GM23338 (cell line): ENCODE data around the gene SCO2. TPM values are rescaled to one million over a fixed set of nuclear protein-coding genes. Genes with fewer than 3 reads are reported as not detected.

ENCODE experiments used
- ATAC-seq: fragments of 200-7000 bp; cut with Tn5 transposase; 3 replicates; pipeline ENCODE4 v1.9.1; 2020
- DNase-seq: peaks from one replicate; pipeline ENCODE4 v3.0.0-alpha.2; 2015; ENCODE audit warnings: low spot score
- H2AFZ ChIP-seq: fragments of 200-600 bp; sonication (generic); 2 replicates; pipeline ENCODE4 v1.8.0; 2016; ENCODE audit warnings: antibody characterized with exemption, mild to moderate bottlenecking, moderate library complexity
- H3F3A ChIP-seq: fragments of 200-600 bp; sonication (generic); replicated peaks from 2 replicates; pipeline ENCODE4 v1.8.0; 2017; ENCODE audit warnings: antibody characterized with exemption, mixed run types, low read depth
- H3K27ac ChIP-seq: fragments of 200-600 bp; sonication (generic); 2 replicates; pipeline ENCODE4 v1.6.1; 2016; ENCODE audit warnings: low read depth
- H3K27me3 ChIP-seq: fragments of 200-600 bp; sonication (generic); 2 replicates; pipeline ENCODE4 v1.8.0; 2016; ENCODE audit warnings: mild to moderate bottlenecking, mixed run types, moderate library complexity; ENCODE audit not compliant: insufficient read depth
- H3K36me3 ChIP-seq: fragments of 200-600 bp; sonication (generic); 2 replicates; pipeline ENCODE4 v1.8.0; 2016; ENCODE audit warnings: mild to moderate bottlenecking; ENCODE audit not compliant: insufficient read depth
- H3K4me1 ChIP-seq: fragments of 200-600 bp; sonication (generic); 2 replicates; pipeline ENCODE4 v1.8.0; 2016; ENCODE audit warnings: mild to moderate bottlenecking, moderate library complexity; ENCODE audit not compliant: insufficient read depth
- H3K4me2 ChIP-seq: fragments of 200-600 bp; sonication (generic); 2 replicates; pipeline ENCODE4 v1.7.1; 2017; ENCODE audit warnings: mixed run types
- H3K4me3 ChIP-seq: fragments of 200-600 bp; sonication (generic); 2 replicates; pipeline ENCODE4 v1.6.1; 2016; ENCODE audit warnings: mixed run types
- H3K79me2 ChIP-seq: fragments of 200-600 bp; sonication (generic); replicated peaks from 2 replicates; pipeline ENCODE4 v1.8.0; 2017; ENCODE audit warnings: mild to moderate bottlenecking; ENCODE audit not compliant: insufficient read depth
- H3K9me2 ChIP-seq: fragments of 200-600 bp; sonication (generic); 2 replicates; pipeline ENCODE4 v1.8.0; 2017; ENCODE audit not compliant: insufficient read depth
- H4K20me1 ChIP-seq: fragments of 200-600 bp; sonication (generic); replicated peaks from 2 replicates; pipeline ENCODE4 v1.8.0; 2017; ENCODE audit warnings: mild to moderate bottlenecking; ENCODE audit not compliant: insufficient read depth
- H3K27ac Mint-ChIP-seq: 2 replicates; pipeline ENCODE4 v1.8.0; 2020; ENCODE audit warnings: inconsistent platforms, mild to moderate bottlenecking, moderate library complexity, mixed read lengths
- H3K27me3 Mint-ChIP-seq: 3 replicates; pipeline ENCODE4 v1.8.0; 2022; ENCODE audit warnings: low read depth, mild to moderate bottlenecking, moderate library complexity, mixed read lengths, inconsistent platforms; ENCODE audit not compliant: insufficient read depth, poor library complexity
- H3K36me3 Mint-ChIP-seq: 3 replicates; pipeline ENCODE4 v1.8.0; 2021; ENCODE audit warnings: low read depth, mild to moderate bottlenecking, inconsistent platforms, moderate library complexity, mixed read lengths
- H3K4me1 Mint-ChIP-seq: 3 replicates; pipeline ENCODE4 v1.8.0; 2020; ENCODE audit warnings: mild to moderate bottlenecking, inconsistent platforms, mixed read lengths
- H3K4me3 Mint-ChIP-seq: 3 replicates; pipeline ENCODE4 v1.8.0; 2021; ENCODE audit warnings: moderate library complexity, mild to moderate bottlenecking, inconsistent platforms, mixed read lengths
- H3K9me3 Mint-ChIP-seq: 3 replicates; pipeline ENCODE4 v1.8.0; 2020; ENCODE audit warnings: moderate library complexity, mild to moderate bottlenecking, inconsistent platforms, mixed read lengths
- CREB1 ChIP-seq: fragments of 250-450 bp; sonication (Bioruptor Pico); IDR thresholded peaks from 2 replicates; pipeline ENCODE4 v1.5.0; 2020; ENCODE audit warnings: low read depth, mild to moderate bottlenecking, moderate library complexity
- JUNB ChIP-seq: IDR thresholded peaks from one replicate; pipeline ENCODE4 v1.6.1; 2016; ENCODE audit warnings: antibody characterized with exemption; ENCODE audit not compliant: unreplicated experiment
- NANOG ChIP-seq: IDR thresholded peaks from 2 replicates; pipeline ENCODE4 v1.6.1; 2016; ENCODE audit warnings: antibody characterized with exemption, borderline replicate concordance
- POLR2AphosphoS5 ChIP-seq: IDR thresholded peaks from 2 replicates; pipeline ENCODE4 v1.6.1; 2016; ENCODE audit warnings: antibody characterized with exemption, low read depth
- ZNF331 ChIP-seq: fragments of 250-450 bp; sonication (Bioruptor Pico); IDR thresholded peaks from 2 replicates; pipeline ENCODE4 v1.5.0; 2020; ENCODE audit warnings: low read depth, mild to moderate bottlenecking, moderate library complexity
- ZNF462 ChIP-seq: fragments of 250-450 bp; sonication (Bioruptor Pico); IDR thresholded peaks from 2 replicates; pipeline ENCODE4 v1.5.0; 2020; ENCODE audit warnings: mild to moderate bottlenecking, moderate library complexity
- polyA plus RNA-seq: library from polyadenylated mRNA; unstranded; fragments of >200 nt; fragmentation: Nextera tagmentation; extraction: Ambion mirVana; gene quantifications from 2 replicates; pipeline ENCODE4 v1.2.1, GENCODE V29; 2016
- total RNA-seq: library from RNA; depleted of rRNA; stranded (reverse); fragments of >200 nt; shearing (Covaris generic); gene quantifications from 2 replicates; pipeline ENCODE4 v1.2.3, GENCODE V29; 2014
- TF ChIP-seq, protein P1 (sequence below): IDR thresholded peaks from 2 replicates; pipeline ENCODE4 v1.6.1; 2016; ENCODE audit warnings: antibody characterized with exemption

The SCO2 gene
- total and polyA plus RNA-seq, 2 experiments from 2014 or later, result 2.6 to 4.9 TPM

GRCh38 chr22:50551160-50551752, 25.9 kb upstream of the SCO2 start (continued):
- TF ChIP-seq ZNF462 (CRISPR knock-in tag) (no peak), NANOG (no peak), JUNB (no peak)

DNA sequence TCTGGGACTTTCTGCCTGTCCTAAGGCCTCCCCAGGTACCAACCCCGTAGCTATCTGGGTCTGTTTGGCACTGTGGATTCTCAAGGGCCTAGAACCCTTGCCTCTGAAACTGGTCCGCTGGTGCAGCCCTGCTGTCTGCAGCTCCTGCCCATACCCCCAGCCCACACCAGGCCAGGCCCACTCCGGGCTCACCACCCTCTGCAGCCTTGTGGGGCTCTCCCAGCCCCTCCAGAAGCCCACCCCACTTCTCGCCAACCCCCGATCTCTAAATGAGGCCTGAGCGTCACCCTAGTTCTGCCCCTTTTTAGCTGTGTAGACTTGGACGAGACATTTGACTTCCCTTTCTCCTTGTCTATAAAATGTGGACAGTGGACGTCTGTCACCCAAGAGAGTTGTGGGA, 25.0 kb upstream of the SCO2 start:
- ATAC-seq (no peak), DNase-seq (no peak)
- no peaks in the 10 kb centered on the region for H3K9me2 ChIP-seq
- H3F3A ChIP-seq, result no peaks in the 10 kb centered on the region
- no peak overlapping the region for H3K4me2 ChIP-seq
- H3K9me3 Mint-ChIP-seq, result no peaks in the 10 kb centered on the region
- no peak overlapping the region for H2AFZ ChIP-seq
- H4K20me1 ChIP-seq, result no peaks in the 10 kb centered on the region
- no peak overlapping the region for H3K4me3 ChIP-seq
- no peak overlapping the region for H3K27ac ChIP-seq
- H3K36me3 Mint-ChIP-seq, result no peaks in the 10 kb centered on the region
- peaks cover 20% of the 10 kb centered on the region; the same call in 1 of the 2 replicates for H3K27me3 ChIP-seq
- no peak overlapping the region; the same call in 2 of the 3 replicates for H3K4me3 Mint-ChIP-seq
- H3K36me3 ChIP-seq, result no peaks in the 10 kb centered on the region
- no peaks in the 10 kb centered on the region for H3K4me1 ChIP-seq
- peaks cover 4% of the 10 kb centered on the region; the same call in 2 of the 3 replicates for H3K4me1 Mint-ChIP-seq
- peaks cover 27% of the 10 kb centered on the region for H3K27me3 Mint-ChIP-seq
- no peaks in the 10 kb centered on the region for H3K79me2 ChIP-seq
- no peak overlapping the region for H3K27ac Mint-ChIP-seq
- TF ChIP-seq, protein P1, sequence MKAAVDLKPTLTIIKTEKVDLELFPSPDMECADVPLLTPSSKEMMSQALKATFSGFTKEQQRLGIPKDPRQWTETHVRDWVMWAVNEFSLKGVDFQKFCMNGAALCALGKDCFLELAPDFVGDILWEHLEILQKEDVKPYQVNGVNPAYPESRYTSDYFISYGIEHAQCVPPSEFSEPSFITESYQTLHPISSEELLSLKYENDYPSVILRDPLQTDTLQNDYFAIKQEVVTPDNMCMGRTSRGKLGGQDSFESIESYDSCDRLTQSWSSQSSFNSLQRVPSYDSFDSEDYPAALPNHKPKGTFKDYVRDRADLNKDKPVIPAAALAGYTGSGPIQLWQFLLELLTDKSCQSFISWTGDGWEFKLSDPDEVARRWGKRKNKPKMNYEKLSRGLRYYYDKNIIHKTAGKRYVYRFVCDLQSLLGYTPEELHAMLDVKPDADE, result no peak
- TF ChIP-seq NANOG (no peak), ZNF462 (CRISPR knock-in tag) (no peak), POLR2AphosphoS5 (no peak), CREB1 (no peak), ZNF331 (CRISPR knock-in tag) (no peak)
